Amniotic epithelial cell (primary cell): Measurements from ENCODE around the gene ROCK2.
"Not testable (repeated sequence)": the region's sequence is repeated elsewhere in the genome, so short reads cannot be mapped to it uniquely, and the experiment has no call there.

Source experiments
- DNase-seq: peaks from one replicate; pipeline ENCODE4 v3.0.0-alpha.2; 2010; ENCODE audit warnings: low read depth

ROCK2 gene

DNA sequence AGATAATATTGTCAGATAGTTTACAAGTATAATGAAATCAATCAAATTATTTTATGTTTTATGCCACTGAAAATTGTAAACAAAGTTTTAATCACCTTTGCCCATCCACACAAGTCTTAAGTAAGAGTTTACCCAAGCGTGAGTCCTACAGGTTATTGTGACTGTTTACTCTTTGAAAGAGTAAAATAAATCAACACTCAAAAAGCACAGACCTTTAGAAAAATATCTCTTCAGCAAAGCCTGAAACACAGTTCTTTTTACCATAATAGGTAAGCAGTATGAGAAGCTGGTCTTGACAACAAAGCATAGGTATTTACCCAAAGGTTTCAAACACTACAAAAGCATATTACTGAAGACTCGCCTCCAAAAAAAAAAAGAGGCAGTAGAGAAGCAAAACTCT lies 3.7 kb downstream of the ROCK2 start:
- DNase-seq, result no peak

- no peak for DNase-seq
Measured at GRCh38 chr2:11339508-11340083, 4.8 kb downstream of the ROCK2 start.

DNA sequence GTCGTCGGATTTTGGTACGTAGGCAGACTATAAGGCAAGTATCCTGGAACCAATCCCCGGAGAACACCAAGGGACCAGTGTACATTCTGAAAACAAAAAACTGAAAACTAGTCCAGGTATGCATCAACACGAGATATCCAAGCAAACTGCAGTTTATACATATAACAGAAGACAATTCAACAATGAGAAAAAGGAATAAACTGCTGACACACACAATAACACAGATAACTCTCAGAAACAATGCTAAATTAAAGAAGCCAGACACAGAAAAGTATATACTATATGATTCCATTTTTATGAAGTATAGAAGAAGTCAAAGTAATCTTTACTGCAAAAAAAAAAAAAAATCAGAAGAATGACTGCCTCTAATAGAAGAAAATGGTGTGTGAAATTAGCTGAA lies 5.9 kb downstream of the ROCK2 start:
- DNase-seq, result no peak

DNA sequence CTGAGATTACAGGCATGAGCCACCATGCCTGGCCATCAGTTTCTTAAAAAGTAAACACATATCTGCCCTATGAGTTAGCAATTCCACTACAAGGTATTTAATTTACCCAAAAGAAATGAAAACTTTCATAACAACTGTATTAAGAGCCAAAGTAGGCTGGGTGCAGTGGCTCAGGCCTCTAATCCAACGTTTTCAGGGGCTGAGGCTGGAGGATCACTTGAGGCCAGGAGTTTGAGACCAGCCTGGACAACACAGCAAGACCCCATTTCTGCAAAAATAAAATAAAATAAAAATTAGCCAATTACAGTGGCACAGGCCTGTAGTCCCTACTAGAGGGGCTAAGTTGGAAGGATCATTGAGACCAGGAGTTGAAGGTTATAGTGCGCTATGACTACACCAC lies 6.5 kb downstream of the ROCK2 start:
- DNase-seq, result no peak

DNA sequence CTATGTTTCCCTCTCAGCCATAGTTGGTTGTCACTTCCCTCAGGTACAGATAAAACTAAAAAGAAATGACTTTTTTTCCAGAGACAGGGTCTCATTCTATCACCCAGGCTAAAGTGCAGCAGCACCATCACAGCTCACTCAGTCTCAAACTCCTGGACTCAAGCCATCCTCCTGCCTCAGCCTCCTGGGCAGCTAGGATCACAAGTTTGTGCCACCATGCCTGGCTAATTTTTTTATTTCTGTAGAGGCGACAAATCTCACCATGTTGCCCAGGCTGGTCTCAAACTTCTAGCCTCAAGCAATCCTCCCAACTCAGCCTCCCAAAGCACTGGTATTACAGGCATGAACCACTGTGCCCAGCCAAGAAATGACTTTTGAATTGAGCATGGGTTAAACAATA lies 8.2 kb downstream of the ROCK2 start:
- DNase-seq, result no peak

DNA sequence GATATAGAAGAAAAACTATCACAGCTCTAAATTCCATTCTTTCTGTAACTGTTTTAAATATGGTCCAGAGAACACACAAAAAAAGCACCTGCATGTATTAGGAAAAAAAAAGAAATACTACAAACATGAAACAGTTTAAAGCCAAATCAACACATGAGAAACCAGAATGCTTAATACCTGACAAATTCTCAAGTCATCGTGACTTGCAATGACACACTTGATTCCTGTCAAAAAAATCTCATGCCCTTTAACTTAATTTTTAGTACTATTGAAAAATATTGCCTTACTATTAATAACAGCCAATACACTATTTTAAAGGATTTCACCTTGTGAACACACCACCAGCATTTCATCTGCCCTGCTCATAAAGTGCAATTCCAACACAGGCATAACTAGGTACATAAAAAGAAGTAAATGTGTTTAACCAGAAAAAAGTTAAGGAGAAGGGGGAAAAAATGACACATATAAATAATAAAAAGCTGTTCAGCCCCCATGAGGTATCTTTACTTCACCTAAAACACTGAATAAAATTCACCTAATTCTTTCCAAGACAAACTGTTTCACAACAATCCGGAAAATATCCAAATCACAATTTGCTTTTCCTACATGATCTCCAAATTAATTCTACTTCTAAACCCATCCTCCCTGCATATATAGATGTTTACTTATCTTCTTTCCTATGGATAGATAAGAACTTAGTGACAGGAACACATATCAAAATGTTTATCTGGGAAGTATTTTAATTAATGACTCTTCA lies 10.8 kb downstream of the ROCK2 start:
- DNase-seq, result no peak

DNA sequence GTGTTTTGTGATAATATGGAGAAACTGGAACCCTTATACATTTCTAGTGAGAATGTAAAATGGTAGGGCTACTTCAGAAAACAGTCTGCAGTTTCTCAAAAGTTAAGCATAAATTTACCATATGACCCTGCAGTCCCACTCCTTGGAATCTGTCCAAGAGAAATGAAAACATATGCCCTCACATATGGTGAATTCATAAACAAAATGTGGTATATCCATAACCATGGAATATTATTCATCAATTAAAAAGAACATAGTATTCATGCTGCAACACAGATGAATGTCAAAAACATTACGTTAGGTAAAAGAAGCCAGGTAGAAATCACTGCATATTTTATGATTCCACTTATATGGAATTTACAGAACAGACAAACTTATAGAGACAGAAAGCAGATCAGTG lies 11.8 kb downstream of the ROCK2 start:
- no peak for DNase-seq

DNA sequence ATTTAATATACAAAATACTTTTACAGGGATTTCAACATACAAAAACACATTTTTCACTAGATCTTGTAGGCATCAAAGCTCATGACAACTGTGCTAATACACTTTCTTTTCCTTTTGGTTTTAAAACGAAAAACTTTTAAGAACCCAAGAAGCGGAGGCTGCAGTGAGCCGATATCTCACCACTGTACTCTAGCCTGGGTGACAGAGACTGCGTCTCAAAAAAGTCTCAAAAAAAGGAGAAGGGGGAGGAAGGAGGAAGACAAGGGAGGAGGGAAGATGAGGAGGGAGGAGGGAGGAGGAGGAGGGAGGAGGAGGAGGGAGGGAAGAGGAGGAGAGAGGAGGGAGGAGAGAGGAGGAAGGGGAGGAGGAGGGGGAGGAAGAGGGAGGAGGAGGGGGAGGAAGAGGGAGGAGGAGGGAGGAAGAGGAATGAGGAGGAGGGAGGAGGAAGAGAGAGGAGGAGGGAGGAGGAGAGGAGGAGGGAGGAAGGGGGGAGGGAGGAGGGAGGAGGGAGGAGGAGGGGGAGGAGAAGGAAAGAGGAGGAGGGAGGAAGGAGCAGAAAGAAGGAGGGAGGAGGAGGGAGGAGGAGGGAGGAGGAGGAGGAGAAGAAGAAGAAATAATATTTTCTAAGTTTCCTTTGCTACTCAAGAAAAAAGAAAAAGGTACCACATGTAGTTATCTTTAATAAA lies 13.8 kb downstream of the ROCK2 start:
- DNase-seq, result peak; percentile 13

- peak; percentile 67 for DNase-seq
Measured at GRCh38 chr2:11329776-11330175, 14.7 kb downstream of the ROCK2 start.

DNA sequence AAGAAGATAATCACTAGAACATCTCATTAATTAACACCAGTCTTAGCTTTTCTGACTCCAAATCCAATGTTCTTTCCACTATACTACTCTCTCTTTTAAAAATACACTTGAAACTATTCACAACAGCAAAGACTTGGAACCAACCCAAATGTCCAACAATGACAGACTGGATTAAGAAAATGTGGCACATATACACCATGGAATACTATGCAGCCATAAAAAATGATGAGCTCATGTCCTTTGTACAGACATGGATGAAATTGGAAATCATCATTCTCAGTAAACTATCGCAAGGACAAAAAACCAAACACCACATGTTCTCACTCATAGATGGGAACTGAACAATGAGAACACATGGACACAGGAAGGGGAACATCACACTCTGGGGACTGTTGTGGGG lies 15.9 kb downstream of the ROCK2 start:
- DNase-seq, result not testable (repeated sequence)

- no peak for DNase-seq
Measured at GRCh38 chr2:11327871-11328270, 16.6 kb downstream of the ROCK2 start.

DNA sequence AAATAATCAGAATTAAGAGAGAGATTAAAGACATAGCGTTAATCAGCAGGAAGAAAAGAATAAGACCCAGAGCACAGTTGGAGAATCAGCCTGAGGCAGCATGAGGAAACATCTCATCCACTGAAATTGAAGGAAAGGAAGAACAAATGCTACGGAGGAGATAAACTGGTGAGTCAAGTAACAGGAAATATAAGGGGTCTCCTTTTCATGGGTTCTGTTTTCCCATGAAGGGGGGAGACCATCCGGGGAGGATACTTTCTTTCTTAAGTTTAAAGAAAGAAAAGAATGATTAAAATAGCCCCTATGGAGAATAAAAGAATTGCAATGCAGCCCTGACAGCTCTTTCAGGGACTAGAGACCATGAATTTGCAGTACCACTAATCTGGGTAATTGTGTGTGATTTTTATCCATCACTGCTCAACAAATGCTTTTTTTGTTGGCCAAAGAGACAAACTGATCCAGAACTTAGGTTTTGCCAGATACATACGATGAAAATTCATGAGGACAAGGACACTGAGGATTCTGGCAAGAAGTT lies 17.7 kb downstream of the ROCK2 start:
- DNase-seq, result no peak

DNA sequence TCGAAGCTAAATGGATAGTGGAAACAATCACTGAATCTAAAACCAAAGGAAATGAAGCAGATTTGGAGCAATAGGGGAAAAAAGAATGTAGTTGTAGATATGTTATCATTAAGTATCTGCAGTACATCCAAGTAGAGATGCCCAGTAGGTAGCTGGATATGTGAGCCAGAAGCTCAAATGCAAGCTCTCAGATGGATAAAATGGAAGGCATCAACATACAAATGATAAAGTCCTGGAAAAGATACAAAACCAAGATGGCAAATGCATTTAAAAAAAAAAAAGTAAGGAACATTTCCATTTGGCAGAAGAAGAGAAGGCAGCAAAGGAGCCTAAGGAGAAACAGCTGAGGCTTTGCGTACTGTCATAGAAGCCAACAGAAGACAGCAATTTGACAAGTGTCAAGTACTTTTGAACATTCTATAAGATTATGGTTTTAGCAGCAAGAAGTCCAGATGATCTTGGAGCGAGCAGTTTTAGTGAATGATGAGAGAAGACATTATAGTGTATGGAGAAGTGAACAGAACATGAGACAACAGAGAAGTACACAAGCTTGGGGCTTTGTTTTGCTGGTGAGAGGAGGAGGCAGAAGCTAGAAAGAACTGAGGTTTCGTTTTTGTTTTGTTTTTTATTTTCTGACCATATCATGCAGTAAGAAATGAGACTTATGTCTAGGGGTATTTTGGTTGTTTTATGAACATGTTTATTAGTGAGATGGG lies 18.3 kb downstream of the ROCK2 start:
- DNase-seq, result no peak

- DNase-seq, result no peak
Measured at GRCh38 chr2:11321847-11322246, 22.6 kb downstream of the ROCK2 start.

GRCh38 chr2:11320698-11321492 lies 23.5 kb downstream of the ROCK2 start:
- DNase-seq, result peak; percentile 27

DNA sequence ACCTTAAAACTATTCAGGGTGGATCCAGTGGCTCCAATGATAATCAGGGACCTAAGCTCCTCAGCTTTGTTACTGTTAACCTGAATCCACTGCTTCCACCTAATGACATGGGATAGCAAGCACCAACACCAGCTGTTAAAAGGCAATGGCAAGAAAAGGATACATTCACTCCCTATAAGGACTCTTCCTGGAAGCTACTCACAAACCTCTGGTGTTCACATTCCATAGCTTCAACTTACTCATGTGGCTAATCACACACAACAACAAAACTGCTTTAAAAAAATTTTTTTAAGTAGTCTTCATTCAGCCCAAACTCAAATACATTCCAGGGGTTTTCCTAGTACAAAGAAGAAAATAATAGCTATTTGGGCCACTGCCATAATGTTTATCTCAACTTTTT lies 24.5 kb downstream of the ROCK2 start:
- DNase-seq, result peak; percentile 40

DNA sequence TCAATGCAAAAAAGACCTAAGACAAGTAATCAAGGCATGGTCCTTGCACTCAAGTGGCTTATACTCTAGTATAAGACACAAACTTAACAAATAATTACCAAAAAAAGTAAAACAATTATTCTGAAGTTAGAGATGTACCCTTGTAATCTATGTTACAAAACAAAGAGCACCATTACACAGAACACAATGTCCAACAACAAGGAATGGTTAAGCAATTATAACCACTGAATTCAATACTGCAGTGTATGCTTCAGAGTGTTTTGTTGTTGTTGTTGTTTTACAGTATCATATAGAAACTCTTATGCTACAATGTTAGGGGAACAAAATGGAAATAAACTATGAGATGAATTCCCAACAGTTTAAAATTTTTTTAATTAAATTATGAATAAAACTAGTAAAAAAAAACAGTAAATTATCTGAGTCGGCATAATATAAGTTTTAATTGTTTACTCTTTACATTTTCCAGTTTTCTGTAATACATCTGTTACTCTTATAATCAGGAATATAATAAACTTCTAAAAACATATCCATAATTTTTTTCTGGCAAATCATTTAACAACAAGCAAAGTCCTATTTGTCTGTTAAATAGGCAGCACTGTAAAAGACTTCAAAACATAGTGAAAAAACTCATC lies 29.2 kb downstream of the ROCK2 start:
- DNase-seq, result peak; percentile 43

DNA sequence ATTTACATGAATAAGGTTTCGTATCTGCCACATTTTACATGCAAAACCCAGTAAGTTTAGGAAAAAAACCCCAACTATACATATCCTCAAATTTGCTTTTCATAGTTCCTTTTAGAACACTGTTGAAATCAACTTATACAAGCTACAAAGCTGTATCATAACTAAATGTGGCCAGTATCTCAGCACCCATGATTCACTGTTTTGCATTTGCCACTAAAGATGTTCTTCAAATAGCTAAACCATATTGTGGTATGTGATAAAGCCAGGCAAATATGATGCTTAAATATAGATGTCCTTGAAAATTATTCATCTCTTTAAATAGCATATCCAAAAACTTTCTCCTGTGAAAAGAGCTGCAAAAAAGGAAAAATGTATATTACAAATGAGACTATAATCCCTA lies 29.9 kb downstream of the ROCK2 start:
- DNase-seq, result peak; percentile 71

DNA sequence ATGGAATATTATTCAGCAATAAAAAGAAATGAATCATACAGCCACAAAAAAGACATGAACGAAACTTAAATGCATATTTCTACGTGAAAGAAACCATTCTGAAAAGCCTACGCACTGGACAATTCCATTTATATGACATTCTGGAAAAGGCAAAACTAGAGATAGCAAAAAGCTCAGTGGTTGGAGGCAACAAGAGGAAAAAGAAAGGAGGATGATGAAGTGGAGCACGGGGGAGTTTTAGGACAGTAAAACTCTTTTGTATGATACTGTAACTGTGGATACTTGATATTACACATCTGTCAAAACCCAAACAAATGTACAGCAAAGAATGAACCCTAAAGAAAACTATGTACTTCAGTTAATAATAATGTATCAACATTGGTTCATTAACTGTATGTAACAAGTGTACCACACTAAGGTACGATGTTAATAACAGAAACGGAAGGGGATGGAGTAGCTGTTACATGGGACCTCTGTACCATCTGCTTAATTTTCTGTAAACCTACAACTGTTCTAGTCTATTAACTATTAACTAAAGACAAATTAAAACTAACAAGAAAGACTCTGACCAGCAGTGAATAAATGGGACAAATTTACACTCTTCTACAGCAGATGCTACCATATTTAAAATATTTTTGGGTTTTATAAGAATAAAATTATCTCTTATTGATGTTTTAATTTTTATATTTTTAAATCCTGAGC lies 31.5 kb downstream of the ROCK2 start:
- no peak for DNase-seq

- no peak for DNase-seq
Measured at GRCh38 chr2:11311543-11311942, 32.9 kb downstream of the ROCK2 start.

DNA sequence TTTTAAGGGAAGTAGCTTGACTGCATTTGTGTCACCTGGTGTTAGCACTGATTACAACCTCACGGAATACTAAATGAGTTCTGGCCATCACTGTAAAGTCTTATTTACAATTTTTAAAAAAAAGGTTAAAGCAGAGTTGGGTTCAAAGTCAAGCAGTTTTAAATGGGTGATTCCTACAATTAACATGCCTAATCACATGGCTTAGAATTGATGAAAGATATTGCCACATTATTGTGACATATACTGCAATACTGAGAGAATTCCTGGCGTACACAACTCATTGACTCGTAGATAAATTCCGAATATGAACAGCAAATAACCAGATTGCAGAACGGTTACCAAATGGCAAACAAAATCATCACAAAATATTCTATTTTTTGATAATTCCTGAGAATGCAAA lies 34.2 kb downstream of the ROCK2 start:
- peak; percentile 50 for DNase-seq
